BE2C (cell line): ENCODE results near the gene DYSF.

ENCODE experiments used
- DNase-seq: peaks from one replicate; pipeline ENCODE4 v3.0.0-alpha.2; 2020
- H3K27me3 ChIP-seq: fragments of 250-450 bp; sonication (Bioruptor Pico); 2 replicates; pipeline ENCODE4 v1.5.1; 2020; ENCODE audit warnings: mild to moderate bottlenecking
- H3K36me3 ChIP-seq: fragments of 250-450 bp; sonication (Bioruptor Pico); 2 replicates; pipeline ENCODE4 v1.5.1; 2020; ENCODE audit warnings: mild to moderate bottlenecking
- H3K4me1 ChIP-seq: fragments of 250-450 bp; sonication (Bioruptor Pico); 2 replicates; pipeline ENCODE4 v1.5.1; 2020
- H3K4me3 ChIP-seq: 2 replicates; pipeline ENCODE4 v1.5.1; 2011; ENCODE audit warnings: low read depth, low read length
- H3K9me3 ChIP-seq: fragments of 250-450 bp; sonication (Bioruptor Pico); 2 replicates; pipeline ENCODE4 v1.5.1; 2020
- TF ChIP-seq, protein P1 (sequence below): IDR thresholded peaks from 2 replicates; pipeline ENCODE4 v1.5.1; 2012; ENCODE audit warnings: mild to moderate bottlenecking, low read depth, low read length

DYSF gene

DNA sequence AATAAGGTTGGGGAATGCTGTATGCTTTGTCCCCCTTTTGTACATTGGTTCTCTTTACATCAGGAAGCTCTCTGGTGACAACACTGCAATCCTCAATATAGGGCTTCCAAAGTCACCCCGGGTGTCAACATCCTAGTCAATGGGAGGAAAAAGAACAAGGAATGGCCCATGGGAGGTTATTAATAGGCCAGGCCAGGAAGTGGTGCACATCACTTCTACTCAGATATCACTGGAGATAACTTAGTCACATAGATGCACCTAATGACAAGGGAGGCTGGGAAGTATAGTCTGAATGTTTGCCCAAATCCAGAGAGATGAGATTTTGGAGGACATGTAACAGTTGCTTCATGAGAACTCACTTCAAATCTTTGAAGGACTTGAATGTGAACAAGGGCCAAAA is 274.7 kb downstream of the DYSF start:
- no peak overlapping the region for H3K4me3 ChIP-seq
- H3K9me3 ChIP-seq: no peaks in the 10 kb centered on the region
- TF ChIP-seq, protein P1, sequence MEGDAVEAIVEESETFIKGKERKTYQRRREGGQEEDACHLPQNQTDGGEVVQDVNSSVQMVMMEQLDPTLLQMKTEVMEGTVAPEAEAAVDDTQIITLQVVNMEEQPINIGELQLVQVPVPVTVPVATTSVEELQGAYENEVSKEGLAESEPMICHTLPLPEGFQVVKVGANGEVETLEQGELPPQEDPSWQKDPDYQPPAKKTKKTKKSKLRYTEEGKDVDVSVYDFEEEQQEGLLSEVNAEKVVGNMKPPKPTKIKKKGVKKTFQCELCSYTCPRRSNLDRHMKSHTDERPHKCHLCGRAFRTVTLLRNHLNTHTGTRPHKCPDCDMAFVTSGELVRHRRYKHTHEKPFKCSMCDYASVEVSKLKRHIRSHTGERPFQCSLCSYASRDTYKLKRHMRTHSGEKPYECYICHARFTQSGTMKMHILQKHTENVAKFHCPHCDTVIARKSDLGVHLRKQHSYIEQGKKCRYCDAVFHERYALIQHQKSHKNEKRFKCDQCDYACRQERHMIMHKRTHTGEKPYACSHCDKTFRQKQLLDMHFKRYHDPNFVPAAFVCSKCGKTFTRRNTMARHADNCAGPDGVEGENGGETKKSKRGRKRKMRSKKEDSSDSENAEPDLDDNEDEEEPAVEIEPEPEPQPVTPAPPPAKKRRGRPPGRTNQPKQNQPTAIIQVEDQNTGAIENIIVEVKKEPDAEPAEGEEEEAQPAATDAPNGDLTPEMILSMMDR: no peak
- H3K4me1 ChIP-seq: no peaks in the 10 kb centered on the region
- H3K36me3 ChIP-seq: no peaks in the 10 kb centered on the region
- DNase-seq: no peak
- H3K27me3 ChIP-seq: no peaks in the 10 kb centered on the region

DNA sequence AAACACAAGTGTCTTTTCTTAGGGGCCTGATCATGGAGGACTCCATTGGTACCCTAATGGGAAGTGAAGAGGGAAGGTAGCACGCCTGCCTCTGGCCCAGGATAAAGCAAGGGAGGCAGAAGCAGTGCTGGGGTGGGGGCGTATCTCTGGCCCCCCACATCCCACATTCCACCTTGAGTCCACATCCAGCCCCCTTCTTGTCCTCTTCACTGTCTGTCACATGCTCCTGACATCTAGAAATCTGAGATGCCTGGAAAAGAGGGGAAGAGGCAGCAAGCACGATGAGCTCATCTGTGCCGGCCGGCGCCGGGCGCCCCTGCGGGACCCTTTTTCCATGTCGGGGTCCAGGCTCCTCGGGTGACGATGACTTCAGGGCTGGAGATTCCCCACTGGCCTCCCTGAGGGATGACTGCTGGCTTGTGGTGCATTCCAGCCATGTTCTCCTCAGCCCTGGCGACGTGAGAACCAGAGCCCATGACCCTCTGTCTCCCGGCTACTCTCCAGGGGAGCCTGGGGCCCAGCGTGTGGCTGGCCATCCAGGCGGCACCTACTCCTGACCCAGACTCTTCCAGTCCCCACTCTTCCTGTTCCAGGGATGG is 277.5 kb downstream of the DYSF start:
- Histone ChIP-seq H3K9me3 (no peaks in the 10 kb centered on the region), H3K4me1 (no peaks in the 10 kb centered on the region), H3K36me3 (no peaks in the 10 kb centered on the region), H3K27me3 (no peaks in the 10 kb centered on the region), H3K4me3 (no peak overlapping the region)
- TF ChIP-seq, protein P1: no peak
- no peak for DNase-seq

DNA sequence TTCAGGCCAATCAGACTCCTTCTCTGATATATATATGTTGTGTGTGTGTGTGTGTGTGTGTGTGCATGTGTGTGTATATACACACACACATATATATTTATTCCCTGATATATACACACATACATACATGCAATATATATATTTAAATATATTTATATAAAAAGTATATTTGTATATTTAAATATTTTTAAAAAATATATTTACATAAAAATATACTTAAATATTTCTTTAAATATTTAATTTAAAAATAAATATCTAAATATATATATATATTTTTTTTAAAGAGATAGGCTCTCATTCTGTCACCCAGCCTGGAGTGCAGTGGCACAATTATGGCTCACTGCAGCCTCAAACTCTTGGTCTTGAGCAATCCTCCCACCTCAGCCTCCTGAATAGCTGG is 281.3 kb downstream of the DYSF start:
- no peaks in the 10 kb centered on the region for H3K9me3 ChIP-seq
- no peaks in the 10 kb centered on the region for H3K36me3 ChIP-seq
- no peaks in the 10 kb centered on the region for H3K27me3 ChIP-seq
- DNase-seq: no peak
- no peak overlapping the region for H3K4me3 ChIP-seq
- TF ChIP-seq, protein P1: no peak
- no peaks in the 10 kb centered on the region for H3K4me1 ChIP-seq

DNA sequence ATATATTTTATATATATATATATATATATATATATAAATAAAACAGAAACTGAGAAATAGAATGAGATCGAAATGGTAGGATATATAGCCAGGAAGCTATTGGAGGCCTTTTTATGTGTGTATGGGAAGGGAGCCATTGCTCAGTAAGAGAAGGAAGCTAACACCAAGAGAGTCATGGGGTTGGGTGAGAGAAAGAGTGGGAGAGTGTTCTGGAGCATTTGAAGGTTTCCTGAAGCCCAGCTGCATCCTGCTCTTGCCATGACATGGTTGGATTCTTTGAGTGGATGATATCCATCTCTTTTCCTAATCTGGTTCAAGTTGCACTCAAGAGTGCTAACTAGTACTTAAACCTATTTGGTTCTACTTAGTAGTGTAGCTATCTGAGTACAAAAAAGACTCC is 282.3 kb downstream of the DYSF start:
- no peak overlapping the region for H3K4me3 ChIP-seq
- TF ChIP-seq, protein P1: no peak
- H3K4me1 ChIP-seq: no peaks in the 10 kb centered on the region
- DNase-seq: no peak
- H3K9me3 ChIP-seq: no peaks in the 10 kb centered on the region
- H3K36me3 ChIP-seq: no peaks in the 10 kb centered on the region
- no peaks in the 10 kb centered on the region for H3K27me3 ChIP-seq
